GM21381 (cell line): ENCODE data around the gene JSRP1.

ENCODE experiments used
- ATAC-seq: cut with Tn5 transposase; IDR thresholded peaks from one replicate; pipeline ENCODE4 v1.9.1; 2021; ENCODE audit warnings: mild to moderate bottlenecking, moderate library complexity; ENCODE audit not compliant: unreplicated experiment

JSRP1 gene

GRCh38 chr19:2233601-2234280 lies 22.5 kb downstream of the JSRP1 start:
- ATAC-seq: no peak

DNA sequence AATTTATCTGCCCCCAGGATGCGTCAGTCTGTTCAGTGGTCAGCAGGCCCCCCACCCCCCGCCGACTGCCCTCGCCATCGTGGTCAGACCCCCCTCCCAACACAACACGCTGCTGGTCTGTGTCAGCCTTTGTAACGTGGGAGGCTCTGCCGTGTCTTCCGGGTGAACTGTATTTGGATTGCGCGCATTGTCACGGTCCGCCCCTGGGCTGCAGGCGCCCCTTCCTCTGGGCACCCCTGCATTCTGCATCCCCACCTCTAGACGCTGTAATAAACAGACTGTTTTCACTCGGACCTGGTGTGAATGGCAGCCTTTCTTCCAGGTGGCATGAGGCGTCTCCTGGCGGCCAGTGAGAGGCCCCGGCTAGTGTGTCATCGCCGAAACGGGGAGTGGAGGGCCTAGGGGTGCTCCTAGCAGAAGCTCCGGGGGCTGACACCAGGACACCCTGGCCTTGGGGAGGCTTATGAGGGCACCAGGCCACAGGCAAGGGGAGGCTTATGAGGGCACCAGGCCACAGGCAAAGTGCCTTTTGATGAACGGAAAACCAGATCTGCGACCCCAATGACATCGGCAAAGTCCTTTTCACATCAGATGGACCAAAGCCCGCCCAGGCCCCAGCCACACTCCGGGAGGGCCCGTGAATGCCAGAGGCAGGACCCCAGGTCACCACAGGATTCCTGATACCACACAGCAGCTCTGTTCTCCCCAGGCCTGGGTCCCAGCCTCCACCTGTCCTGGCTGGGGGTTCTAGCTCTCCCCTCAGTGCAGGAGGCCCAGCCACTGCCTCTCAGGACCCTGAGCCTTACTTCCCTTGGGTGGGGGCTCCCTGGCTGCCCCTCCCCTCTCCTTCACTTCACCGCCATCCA lies 23.7 kb downstream of the JSRP1 start:
- ATAC-seq: no peak

DNA sequence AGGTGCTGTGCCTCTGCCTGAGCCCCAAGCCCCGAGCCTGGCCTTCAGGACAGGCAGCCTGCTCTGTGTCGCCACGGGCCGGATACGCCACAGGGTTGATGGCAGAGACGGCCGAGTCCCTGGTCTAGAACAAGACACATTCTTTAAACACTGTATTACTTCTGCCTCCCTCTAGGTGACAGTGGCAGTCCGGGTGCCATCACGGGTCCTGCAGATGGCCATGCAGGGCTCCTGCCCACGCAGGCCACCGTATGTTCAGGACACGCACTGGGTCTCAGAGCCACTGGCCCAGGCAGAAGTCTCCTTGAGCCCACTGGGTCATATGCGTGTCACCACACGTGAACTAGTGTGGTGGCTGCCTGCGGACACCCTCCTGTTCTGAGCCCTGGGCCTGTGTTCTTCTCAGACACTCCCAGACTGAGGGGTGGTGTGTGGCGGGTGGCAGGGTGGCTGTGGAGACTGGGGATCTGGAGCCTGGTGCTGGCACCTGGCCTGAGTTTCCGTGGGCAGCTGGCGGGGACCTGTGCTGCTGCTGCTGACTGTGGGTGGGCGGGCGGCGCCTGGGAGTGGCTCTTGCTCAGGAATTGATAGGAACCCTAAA lies 24.5 kb downstream of the JSRP1 start:
- ATAC-seq: no peak

GRCh38 chr19:2230807-2231533 lies 25.2 kb downstream of the JSRP1 start:
- ATAC-seq: no peak

DNA sequence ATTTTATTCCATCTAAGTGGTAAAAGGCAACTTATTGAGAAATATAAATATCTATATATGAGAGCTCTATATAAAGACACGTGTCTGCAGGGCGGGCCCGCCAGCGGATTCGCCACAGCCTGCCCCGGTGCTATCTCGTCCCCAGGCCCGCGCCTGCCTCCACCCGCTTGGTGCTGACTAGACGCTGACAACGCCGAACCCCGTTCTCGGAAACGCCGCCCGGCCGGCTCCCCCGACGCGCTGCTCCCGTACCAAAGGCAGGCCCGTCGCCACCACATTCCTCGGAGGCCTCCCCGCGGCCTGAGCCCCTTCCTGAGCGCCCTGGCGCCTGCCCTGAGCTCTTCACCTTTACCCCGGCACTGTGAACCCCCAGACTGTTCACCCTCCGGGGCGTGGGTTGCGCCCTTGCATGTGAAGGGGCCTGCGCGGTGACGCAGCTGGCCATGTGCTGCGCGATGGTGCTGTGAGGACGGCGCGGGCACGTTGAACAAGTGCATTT lies 26.1 kb downstream of the JSRP1 start:
- ATAC-seq: no peak

DNA sequence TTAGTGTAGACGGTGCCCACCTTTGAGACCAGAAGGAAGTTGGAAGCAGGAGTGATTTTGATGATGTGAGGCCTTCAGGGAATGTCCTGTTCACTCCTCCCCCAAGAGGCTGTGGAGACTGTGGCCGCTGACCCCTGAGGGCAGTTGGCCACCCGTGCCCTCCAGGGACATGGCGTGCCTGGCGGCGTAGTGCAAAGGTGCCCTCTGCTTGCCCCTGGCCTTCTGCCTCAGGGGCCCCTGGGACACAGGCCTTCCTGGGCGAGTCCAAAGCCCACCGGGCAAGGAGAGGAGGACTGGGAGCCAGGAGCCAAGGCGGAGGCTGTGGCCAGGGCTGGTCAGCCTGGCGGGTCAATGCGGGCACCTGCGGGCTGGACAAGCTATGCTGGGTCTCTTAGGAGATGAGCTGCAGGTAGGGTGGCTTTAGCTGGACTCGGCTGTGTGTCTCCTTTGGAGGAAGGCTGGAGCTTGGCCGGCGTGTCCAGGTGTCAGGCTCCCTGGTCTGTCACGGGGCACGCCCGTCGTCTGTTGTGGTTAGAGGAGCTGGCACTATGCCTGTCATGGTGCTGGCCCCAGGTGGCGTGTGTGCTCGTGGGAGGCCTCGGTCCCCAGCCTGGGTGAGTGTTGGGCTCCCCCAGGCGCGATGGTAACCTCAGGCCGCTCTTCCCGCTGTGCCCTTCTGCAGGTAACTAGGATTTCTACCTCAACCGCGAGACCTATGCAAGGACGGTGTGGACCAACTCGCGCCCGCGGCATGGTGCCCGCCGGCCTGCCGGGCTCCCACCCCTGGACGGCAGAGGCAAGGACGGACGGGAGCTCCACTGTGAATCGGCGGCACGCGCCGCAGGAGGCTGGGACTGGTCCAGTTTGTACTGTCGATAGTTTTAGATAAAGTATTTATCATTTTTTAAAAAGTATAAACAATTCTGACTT lies 26.8 kb downstream of the JSRP1 start:
- no peak for ATAC-seq

GRCh38 chr19:2228157-2229030 lies 27.8 kb downstream of the JSRP1 start:
- no peak for ATAC-seq

DNA sequence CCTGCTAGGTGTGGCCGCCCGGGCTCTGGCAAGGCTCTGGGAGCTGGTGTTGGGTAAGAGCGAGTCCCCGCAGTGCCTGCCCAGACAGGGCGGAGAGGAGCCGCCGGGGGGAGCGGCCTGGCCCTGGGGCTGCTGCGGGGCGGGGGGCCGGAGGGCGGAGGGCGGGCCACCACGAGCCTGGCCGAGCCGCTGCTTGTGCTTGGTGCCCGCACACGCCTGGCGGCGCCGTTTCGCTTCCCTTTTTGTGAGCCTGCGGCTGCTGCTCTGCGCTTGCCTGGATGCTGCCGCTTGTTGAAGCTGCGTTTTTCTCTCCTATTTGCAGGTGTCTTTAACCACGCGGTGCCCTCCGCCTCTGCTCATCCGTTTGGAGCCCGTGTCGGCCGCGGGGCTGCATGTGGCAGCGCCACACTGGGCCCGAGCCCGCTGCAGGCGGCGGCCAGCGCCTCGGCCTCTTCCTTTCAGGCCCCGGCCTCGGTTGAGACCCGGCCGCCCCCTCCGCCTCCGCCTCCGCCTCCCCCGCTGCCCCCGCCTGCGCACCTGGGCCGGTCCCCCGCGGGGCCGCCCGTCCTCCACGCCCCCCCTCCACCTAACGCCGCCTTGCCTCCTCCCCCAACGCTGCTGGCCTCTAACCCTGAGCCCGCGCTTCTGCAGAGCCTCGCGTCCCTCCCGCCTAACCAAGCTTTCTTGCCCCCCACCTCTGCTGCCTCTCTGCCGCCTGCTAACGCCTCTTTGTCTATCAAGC lies 28.6 kb downstream of the JSRP1 start:
- no peak for ATAC-seq

DNA sequence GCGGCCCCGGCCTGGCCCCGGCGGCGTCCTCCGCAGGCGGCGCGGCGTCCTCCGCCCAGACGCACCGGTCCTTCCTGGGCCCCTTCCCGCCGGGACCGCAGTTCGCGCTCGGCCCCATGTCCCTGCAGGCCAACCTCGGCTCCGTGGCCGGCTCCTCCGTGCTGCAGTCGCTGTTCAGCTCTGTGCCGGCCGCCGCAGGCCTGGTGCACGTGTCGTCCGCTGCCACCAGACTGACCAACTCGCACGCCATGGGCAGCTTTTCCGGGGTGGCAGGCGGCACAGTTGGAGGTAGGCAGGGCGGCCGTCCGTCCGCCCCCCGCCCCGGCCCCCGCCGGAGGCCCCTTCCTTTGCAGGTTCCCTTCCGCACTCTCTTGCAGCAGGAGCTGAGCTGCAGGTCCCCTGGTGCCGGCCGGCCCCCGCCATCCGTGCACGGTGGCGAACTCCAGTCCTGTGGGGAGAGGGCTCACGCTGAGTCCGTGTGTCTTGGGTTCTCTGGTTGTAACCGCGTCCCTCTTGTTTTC lies 29.3 kb downstream of the JSRP1 start:
- no peak for ATAC-seq

DNA sequence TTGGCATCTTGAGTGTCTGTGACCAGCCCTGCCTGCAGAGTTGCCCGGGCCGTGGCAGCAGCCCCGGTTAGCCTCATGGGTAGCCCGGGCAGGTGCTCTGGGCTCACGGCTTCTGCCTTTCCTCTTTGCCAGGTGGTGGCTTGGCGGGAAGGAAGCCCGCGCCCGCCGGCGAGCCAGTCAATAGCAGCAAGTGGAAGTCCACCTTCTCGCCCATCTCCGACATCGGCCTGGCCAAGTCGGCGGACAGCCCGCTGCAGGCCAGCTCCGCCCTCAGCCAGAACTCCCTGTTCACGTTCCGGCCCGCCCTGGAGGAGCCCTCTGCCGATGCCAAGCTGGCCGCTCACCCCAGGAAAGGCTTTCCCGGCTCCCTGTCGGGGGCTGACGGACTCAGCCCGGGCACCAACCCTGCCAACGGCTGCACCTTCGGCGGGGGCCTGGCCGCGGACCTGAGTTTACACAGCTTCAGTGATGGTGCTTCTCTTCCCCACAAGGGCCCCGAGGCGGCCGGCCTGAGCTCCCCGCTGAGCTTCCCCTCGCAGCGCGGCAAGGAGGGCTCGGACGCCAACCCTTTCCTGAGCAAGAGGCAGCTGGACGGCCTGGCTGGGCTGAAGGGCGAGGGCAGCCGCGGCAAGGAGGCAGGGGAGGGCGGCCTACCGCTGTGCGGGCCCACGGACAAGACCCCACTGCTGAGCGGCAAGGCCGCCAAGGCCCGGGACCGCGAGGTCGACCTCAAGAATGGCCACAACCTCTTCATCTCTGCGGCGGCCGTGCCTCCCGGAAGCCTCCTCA lies 30.0 kb downstream of the JSRP1 start:
- ATAC-seq: no peak

DNA sequence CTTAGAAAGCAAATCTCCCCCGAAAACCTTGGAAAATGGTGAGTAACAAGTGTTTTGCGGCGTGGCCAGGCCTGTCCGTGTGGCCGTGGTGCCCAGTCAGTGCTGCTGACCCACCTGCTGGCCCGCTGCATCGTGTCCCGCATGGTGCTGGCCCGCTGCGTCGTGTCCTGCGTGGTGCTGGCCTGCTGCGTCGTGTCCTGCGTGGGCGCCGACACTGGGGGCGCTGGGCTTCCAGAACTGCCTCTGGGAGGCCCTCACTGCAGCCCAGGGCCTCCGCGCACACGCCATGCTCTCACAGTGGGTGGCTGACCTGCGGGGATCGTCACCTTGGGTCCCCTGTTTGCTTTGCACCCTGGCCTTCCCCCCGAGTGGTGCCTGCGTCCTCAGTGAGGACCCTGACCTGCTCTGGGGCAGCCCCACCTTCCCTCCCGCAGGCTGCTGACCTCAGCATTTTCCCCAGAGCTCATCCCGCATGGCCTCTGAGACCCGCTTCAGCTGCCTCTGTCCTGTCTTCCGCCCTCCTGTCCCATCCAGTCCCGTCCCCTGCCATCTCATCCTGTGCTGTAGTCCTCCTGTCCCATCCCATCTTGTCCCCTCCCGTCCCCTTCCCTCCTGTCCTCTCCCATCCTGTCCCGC lies 30.7 kb downstream of the JSRP1 start:
- ATAC-seq: no peak

- no peak for ATAC-seq
Observed at GRCh38 chr19:2224754-2225349, 31.4 kb downstream of the JSRP1 start.

DNA sequence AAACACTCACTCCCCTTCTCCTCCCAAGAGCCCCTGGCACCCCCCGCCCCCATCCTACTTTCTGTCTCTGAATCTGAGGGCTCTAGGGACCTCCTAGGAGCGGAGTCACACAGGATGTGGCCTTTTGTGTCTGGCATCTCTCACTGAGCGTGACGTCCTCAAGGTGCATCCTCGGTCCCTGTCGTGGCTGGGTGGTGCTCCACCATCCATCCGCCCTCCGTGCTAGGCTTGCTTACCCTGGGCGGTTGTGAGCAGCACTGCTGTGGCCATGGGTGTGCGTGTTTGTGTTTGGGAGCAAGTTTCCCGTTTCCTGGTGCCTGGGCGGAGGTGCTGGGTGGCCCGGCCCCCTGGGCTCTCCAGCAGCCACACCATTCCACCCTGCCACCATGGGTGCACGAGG lies 32.3 kb downstream of the JSRP1 start:
- no peak for ATAC-seq

DNA sequence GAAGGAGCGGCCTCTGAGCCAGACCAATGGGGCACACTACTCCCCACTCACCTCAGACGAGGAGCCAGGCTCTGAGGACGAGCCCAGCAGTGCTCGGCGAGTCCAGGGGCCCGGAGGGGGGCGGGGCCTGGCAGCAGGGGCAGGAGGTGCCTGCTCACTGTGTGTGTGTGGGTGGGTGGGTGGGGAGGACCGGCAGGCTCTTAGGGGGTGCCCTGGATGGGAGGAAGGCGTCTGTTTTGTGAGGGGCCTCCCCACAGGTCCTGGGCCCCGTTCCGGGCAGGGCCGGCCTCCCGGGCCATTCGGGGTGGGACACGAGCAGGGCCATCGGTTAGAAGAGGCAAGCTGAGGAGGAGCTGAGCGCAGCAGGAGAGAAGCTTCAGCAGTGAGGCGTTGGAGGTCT lies 32.8 kb downstream of the JSRP1 start:
- ATAC-seq: no peak

- no peak for ATAC-seq
Observed at GRCh38 chr19:2221918-2222317, 34.3 kb downstream of the JSRP1 start.

DNA sequence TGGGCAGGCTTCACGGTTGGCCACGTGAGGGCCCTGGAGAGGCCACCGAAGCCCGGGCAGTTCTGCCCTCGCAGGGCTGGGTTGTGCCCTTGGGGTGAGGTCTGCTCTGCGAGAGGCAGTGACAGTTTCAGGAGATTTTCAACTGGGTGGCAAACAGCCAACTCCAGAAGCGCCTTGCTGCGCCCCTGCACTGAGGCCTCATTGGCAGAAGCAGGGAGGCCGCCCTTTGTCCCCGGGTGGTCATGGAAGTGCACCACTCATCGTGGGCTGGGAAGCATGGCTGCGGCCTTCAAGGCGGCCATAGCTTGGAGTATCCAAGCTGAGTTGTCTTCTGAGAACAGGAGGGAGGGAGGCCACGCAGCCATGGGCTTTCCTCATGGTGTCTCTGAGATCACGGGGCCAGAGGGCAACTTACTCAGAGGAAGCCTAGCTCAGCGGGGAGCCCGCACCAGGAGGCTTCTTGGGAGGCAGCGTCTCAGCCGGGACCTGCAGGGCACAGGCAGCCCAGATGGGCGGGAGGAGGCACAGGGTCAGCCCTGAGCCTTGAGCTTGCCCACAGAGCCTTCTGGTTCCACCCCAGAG lies 34.9 kb downstream of the JSRP1 start:
- no peak for ATAC-seq
